Caco-2 (cell line): Measurements from ENCODE around the gene WBP4. TPM values are rescaled to one million over a fixed set of nuclear protein-coding genes. Genes with fewer than 3 reads are reported as not detected.

Source experiments
- BruUV-seq: library from RNA; stranded (reverse); fragments of 400-500 nt; replicated peaks from 2 replicates; lab custom pipeline; 2021; lab: Mats Ljungman, UMichigan
- CTCF ChIA-PET: fragments of 300-600 bp; sonication (Branson Sonifier 250); formaldehyde crosslinking; loops from one replicate; lab custom pipeline; 2022; ENCODE audit warnings: antibody characterized with exemption; lab: Charles Lee
- POLR2A ChIA-PET: fragments of 300-600 bp; sonication (Branson Sonifier 250); formaldehyde crosslinking; loops from one replicate; lab custom pipeline; 2022; ENCODE audit warnings: antibody characterized with exemption; lab: Charles Lee
- DNase-seq, 2 experiments: peaks; one replicate each; pipeline versions ENCODE4 v3.0.0 to v3.0.0-alpha.2; 2020 to 2022
- H3K27me3 ChIP-seq: replicated peaks from 2 replicates; pipeline ENCODE4 v1.6.0; 2011; ENCODE audit warnings: low read length; ENCODE audit not compliant: control insufficient read depth, insufficient read depth
- H3K36me3 ChIP-seq: 2 replicates; pipeline ENCODE4 v1.5.1; 2011; ENCODE audit warnings: low read length; ENCODE audit not compliant: control insufficient read depth, insufficient read depth
- H3K4me1 ChIP-seq: fragments of 250-450 bp; sonication (Bioruptor Pico); 2 replicates; pipeline ENCODE4 v1.5.1; 2020; ENCODE audit warnings: mild to moderate bottlenecking
- H3K4me3 ChIP-seq: 2 replicates; pipeline ENCODE4 v1.5.1; 2011; ENCODE audit warnings: low read depth, mild to moderate bottlenecking, control low read depth, low read length
- H3K9me3 ChIP-seq: fragments of 250-450 bp; sonication (Bioruptor Pico); 2 replicates; pipeline ENCODE4 v1.5.1; 2020; ENCODE audit warnings: mild to moderate bottlenecking, moderate library complexity
- H3K27ac Mint-ChIP-seq: one replicate; pipeline ENCODE4 v1.8.0; 2022; ENCODE audit warnings: mixed read lengths; ENCODE audit not compliant: unreplicated experiment
- H3K27me3 Mint-ChIP-seq: one replicate; pipeline ENCODE4 v1.8.0; 2022; ENCODE audit warnings: mixed read lengths; ENCODE audit not compliant: insufficient read depth, unreplicated experiment
- H3K36me3 Mint-ChIP-seq: one replicate; pipeline ENCODE4 v1.8.0; 2022; ENCODE audit warnings: mild to moderate bottlenecking, mixed read lengths; ENCODE audit not compliant: insufficient read depth, unreplicated experiment
- H3K4me1 Mint-ChIP-seq: one replicate; pipeline ENCODE4 v1.8.0; 2022; ENCODE audit warnings: low read depth, mixed read lengths; ENCODE audit not compliant: unreplicated experiment
- H3K4me3 Mint-ChIP-seq: one replicate; pipeline ENCODE4 v1.8.0; 2022; ENCODE audit warnings: mild to moderate bottlenecking, moderate library complexity, mixed read lengths; ENCODE audit not compliant: unreplicated experiment
- H3K9me3 Mint-ChIP-seq: one replicate; pipeline ENCODE4 v1.8.0; 2022; ENCODE audit warnings: mixed read lengths; ENCODE audit not compliant: unreplicated experiment
- intact Hi-C: fragments of 100-400 bp; cut with micrococcal nuclease; formaldehyde crosslinking; loops from one replicate; pipeline ENCODE4 v1.10.0; 2022; ENCODE audit not compliant: unreplicated experiment
- total RNA-seq: library from RNA; stranded (reverse); gene quantifications from 2 replicates; pipeline ENCODE4 v1.2.3, GENCODE V29; 2022
- TF ChIP-seq, protein P1 (sequence below), 2 experiments: fragments of 200-600 bp in 1 of 2; IDR thresholded peaks; 1 replicate in 1 of 2; 2 replicates in 1 of 2; pipeline versions ENCODE4 v1.5.1 to v1.8.0; 2011 to 2022; ENCODE audit warnings: antibody characterized with exemption in 1 of 2, control low read depth in 1 of 2, inconsistent platforms in 1 of 2, low read depth in 1 of 2, low read length in 1 of 2, mild to moderate bottlenecking in 1 of 2, moderate library complexity in 1 of 2; ENCODE audit not compliant: insufficient read depth in 1 of 2, severe bottlenecking in 1 of 2, unreplicated experiment in 1 of 2

WBP4 gene
- total RNA-seq, 1 experiment from 2014 or later = 13.6 TPM

DNA sequence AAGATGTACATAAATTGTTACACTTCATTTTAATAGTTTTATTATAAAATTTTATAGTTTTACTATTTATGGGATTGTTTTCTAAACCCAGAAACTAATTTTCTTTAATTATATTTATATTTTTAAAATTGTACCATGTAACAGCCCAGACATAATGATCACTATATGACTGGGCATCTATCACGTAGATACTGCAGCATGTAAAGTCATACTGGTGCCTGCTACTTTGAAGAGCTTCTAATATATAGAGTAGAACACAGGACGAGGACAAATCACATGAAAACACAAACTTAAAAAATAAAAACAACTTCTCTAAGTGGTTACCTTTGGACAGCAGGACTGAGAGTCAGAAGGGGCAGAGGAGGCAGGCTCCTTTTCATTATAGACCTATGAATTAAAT is 47.5 kb upstream of the WBP4 start:
- no peaks in the 10 kb centered on the region; the same call in 1 of the 2 replicates for H3K36me3 ChIP-seq
- Mint-ChIP-seq H3K4me3 (no peak overlapping the region), H3K27me3 (no peaks in the 10 kb centered on the region), H3K9me3 (no peaks in the 10 kb centered on the region), H3K27ac (no peak overlapping the region), H3K36me3 (peaks cover 15% of the 10 kb centered on the region), H3K4me1 (peaks cover 31% of the 10 kb centered on the region)
- POLR2A ChIA-PET = no interaction called here
- H3K27me3 ChIP-seq = no peaks in the 10 kb centered on the region
- no TSS peak for BruUV-seq
- intact Hi-C loops = no loop called here
- no peak for DNase-seq
- TF ChIP-seq, protein P1, sequence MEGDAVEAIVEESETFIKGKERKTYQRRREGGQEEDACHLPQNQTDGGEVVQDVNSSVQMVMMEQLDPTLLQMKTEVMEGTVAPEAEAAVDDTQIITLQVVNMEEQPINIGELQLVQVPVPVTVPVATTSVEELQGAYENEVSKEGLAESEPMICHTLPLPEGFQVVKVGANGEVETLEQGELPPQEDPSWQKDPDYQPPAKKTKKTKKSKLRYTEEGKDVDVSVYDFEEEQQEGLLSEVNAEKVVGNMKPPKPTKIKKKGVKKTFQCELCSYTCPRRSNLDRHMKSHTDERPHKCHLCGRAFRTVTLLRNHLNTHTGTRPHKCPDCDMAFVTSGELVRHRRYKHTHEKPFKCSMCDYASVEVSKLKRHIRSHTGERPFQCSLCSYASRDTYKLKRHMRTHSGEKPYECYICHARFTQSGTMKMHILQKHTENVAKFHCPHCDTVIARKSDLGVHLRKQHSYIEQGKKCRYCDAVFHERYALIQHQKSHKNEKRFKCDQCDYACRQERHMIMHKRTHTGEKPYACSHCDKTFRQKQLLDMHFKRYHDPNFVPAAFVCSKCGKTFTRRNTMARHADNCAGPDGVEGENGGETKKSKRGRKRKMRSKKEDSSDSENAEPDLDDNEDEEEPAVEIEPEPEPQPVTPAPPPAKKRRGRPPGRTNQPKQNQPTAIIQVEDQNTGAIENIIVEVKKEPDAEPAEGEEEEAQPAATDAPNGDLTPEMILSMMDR (IDR thresholded peaks at IDR 0.05; ENCODE audit: insufficient read depth in 1 of 2, low read depth in 1 of 2, low read length in 1 of 2, severe bottlenecking in 1 of 2, unreplicated experiment in 1 of 2) = no peak
- peaks cover 30% of the 10 kb centered on the region for H3K4me1 ChIP-seq
- CTCF ChIA-PET = interaction anchor here (0.7 kb wide), 1 partner anchor 39 kb away, joined by 3 read pairs; no protein-coding TSS in a partner anchor
- no peak overlapping the region for H3K4me3 ChIP-seq
- H3K9me3 ChIP-seq = no peaks in the 10 kb centered on the region

DNA sequence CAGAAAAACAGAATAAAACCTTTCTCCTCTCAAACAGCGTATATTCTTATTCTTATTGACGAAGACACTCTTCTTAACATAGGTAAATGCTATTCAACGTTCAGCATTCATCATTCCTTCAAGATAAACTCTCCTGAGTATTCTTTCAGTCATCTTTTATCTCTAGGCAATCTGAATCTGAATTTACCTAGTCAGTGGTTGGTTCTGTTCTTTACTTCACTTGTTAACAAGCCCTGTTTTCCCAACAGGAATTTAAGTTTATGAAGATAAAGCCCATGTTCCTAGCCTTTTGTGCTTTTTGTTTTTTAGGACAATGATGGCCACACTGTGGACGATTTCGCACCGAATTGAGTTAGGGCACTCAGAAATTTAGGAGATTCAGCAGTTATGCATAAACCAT is 45.4 kb upstream of the WBP4 start:
- no TSS peak for BruUV-seq
- H3K36me3 ChIP-seq = no peaks in the 10 kb centered on the region; the same call in 1 of the 2 replicates
- H3K9me3 Mint-ChIP-seq = no peaks in the 10 kb centered on the region
- no peak overlapping the region for H3K4me3 Mint-ChIP-seq
- no peak overlapping the region for H3K27ac Mint-ChIP-seq
- CTCF ChIA-PET = no interaction called here
- H3K9me3 ChIP-seq = no peaks in the 10 kb centered on the region
- no peaks in the 10 kb centered on the region for H3K27me3 ChIP-seq
- H3K4me3 ChIP-seq = no peak overlapping the region
- H3K36me3 Mint-ChIP-seq = peaks cover 22% of the 10 kb centered on the region
- peaks cover 44% of the 10 kb centered on the region for H3K4me1 ChIP-seq
- H3K27me3 Mint-ChIP-seq = no peaks in the 10 kb centered on the region
- TF ChIP-seq, protein P1 (IDR thresholded peaks at IDR 0.05; ENCODE audit: insufficient read depth in 1 of 2, low read depth in 1 of 2, low read length in 1 of 2, severe bottlenecking in 1 of 2, unreplicated experiment in 1 of 2) = no peak
- DNase-seq = no peak
- peaks cover 38% of the 10 kb centered on the region for H3K4me1 Mint-ChIP-seq
- intact Hi-C loops = loop anchor here (5.0 kb wide), 1 partner anchor 94 kb away; no protein-coding TSS in a partner anchor
- POLR2A ChIA-PET = no interaction called here

DNA sequence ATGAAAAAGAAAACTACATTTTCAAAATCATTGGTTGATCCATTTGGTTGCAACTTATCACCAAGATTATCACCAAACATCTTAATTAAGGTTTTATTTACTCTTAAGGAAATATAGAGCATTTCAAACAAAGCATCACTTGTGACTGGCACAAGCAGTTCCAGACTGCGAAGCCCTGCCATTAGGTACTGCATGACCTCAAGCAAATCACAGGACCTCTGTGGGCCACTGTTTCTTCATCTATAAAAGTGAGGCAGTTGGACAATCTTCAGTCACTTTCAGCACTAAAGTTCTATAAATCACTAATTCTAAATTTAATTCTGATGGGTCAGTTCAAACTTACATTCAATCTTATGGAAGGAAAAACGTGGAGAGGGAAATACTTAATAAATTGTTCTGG is 44.1 kb upstream of the WBP4 start:
- Histone ChIP-seq H3K27me3 (no peaks in the 10 kb centered on the region), H3K4me1 (peaks cover 56% of the 10 kb centered on the region), H3K4me3 (peak overlapping the region; percentile 0; the same call in 1 of the 2 replicates), H3K9me3 (no peaks in the 10 kb centered on the region), H3K36me3 (no peaks in the 10 kb centered on the region)
- peaks cover 18% of the 10 kb centered on the region for H3K36me3 Mint-ChIP-seq
- peaks cover 50% of the 10 kb centered on the region for H3K4me1 Mint-ChIP-seq
- H3K27ac Mint-ChIP-seq = peak overlapping the region; percentile 88
- peak overlapping the region; percentile 75 for H3K4me3 Mint-ChIP-seq
- DNase-seq = no peak
- TF ChIP-seq, protein P1 (IDR thresholded peaks at IDR 0.05; ENCODE audit: insufficient read depth in 1 of 2, low read depth in 1 of 2, low read length in 1 of 2, severe bottlenecking in 1 of 2, unreplicated experiment in 1 of 2) = no peak
- no peaks in the 10 kb centered on the region for H3K27me3 Mint-ChIP-seq
- CTCF ChIA-PET = interaction anchor here (1.2 kb wide), 1 partner anchor 42 kb away, joined by 3 read pairs; no protein-coding TSS in a partner anchor
- intact Hi-C loops = loop anchor here (5.0 kb wide), 1 partner anchor 95 kb away; no protein-coding TSS in a partner anchor
- H3K9me3 Mint-ChIP-seq = no peaks in the 10 kb centered on the region
- POLR2A ChIA-PET = no interaction called here
- no TSS peak for BruUV-seq
